Parathyroid adenoma (tissue), 2 donors: ENCODE data around the gene BRAT1.

Source experiments
- H2AFZ ChIP-seq: fragments of 300-600 bp; sonication (generic); one replicate; pipeline ENCODE4 v1.7.0; 2017; ENCODE audit warnings: antibody characterized with exemption, mild to moderate bottlenecking
- H3K27ac ChIP-seq: fragments of 300-600 bp; sonication (generic); one replicate; pipeline ENCODE4 v1.7.0; 2017
- H3K27me3 ChIP-seq: fragments of 300-600 bp; sonication (generic); one replicate; pipeline ENCODE4 v1.7.0; 2017; ENCODE audit warnings: low read length; ENCODE audit not compliant: control insufficient read depth, insufficient read depth
- H3K36me3 ChIP-seq: fragments of 300-600 bp; sonication (generic); one replicate; pipeline ENCODE4 v1.7.0; 2017; ENCODE audit warnings: low read length; ENCODE audit not compliant: control insufficient read depth, insufficient read depth
- H3K4me1 ChIP-seq: fragments of 300-600 bp; sonication (generic); one replicate; pipeline ENCODE4 v1.7.0; 2017; ENCODE audit warnings: control low read depth
- H3K4me2 ChIP-seq: fragments of 300-600 bp; sonication (generic); one replicate; pipeline ENCODE4 v1.7.0; 2017; ENCODE audit warnings: low read length
- H3K4me3 ChIP-seq: fragments of 300-600 bp; sonication (generic); one replicate; pipeline ENCODE4 v1.7.0; 2017; ENCODE audit warnings: low read depth, low read length
- H3K79me2 ChIP-seq: fragments of 300-600 bp; sonication (generic); one replicate; pipeline ENCODE4 v1.7.0; 2017; ENCODE audit warnings: control low read depth
- H3K9ac ChIP-seq: fragments of 300-600 bp; sonication (generic); one replicate; pipeline ENCODE4 v1.7.0; 2017; ENCODE audit warnings: mild to moderate bottlenecking
- H3K9me3 ChIP-seq: fragments of 300-600 bp; sonication (generic); one replicate; pipeline ENCODE4 v1.7.0; 2017; ENCODE audit warnings: low read length; ENCODE audit not compliant: control insufficient read depth
- CTCF ChIP-seq: fragments of 300-600 bp; sonication (generic); IDR thresholded peaks from one replicate; pipeline ENCODE4 v1.7.0; 2017; ENCODE audit warnings: antibody characterized with exemption, mild to moderate bottlenecking
- donor health status: primary hyperparathyroidism.

Gene BRAT1

GRCh38 chr7:2499719-2500430 is 55.4 kb downstream of the BRAT1 start:
- Histone ChIP-seq H3K36me3 (no peaks in the 10 kb centered on the region), H3K4me3 (no peak overlapping the region), H3K27ac (no peak overlapping the region), H3K9ac (no peak overlapping the region), H3K27me3 (no peaks in the 10 kb centered on the region), H3K9me3 (no peaks in the 10 kb centered on the region), H3K4me2 (no peak overlapping the region), H2AFZ (no peak overlapping the region), H3K79me2 (no peaks in the 10 kb centered on the region), H3K4me1 (no peaks in the 10 kb centered on the region)
- no peak for TF ChIP-seq CTCF

- Histone ChIP-seq H3K4me3 (no peak overlapping the region), H3K27ac (no peak overlapping the region), H3K79me2 (no peaks in the 10 kb centered on the region), H3K9me3 (no peaks in the 10 kb centered on the region), H3K4me1 (no peaks in the 10 kb centered on the region), H3K27me3 (no peaks in the 10 kb centered on the region), H3K4me2 (no peak overlapping the region), H2AFZ (no peak overlapping the region), H3K9ac (no peak overlapping the region), H3K36me3 (no peaks in the 10 kb centered on the region)
- TF ChIP-seq CTCF = no peak
Observed at GRCh38 chr7:2499181-2499580, 56.1 kb downstream of the BRAT1 start.

GRCh38 chr7:2498708-2499107 is 56.6 kb downstream of the BRAT1 start:
- H3K36me3 ChIP-seq = no peaks in the 10 kb centered on the region
- H3K9ac ChIP-seq = no peak overlapping the region
- no peaks in the 10 kb centered on the region for H3K79me2 ChIP-seq
- H3K9me3 ChIP-seq = no peaks in the 10 kb centered on the region
- no peak overlapping the region for H3K4me2 ChIP-seq
- H2AFZ ChIP-seq = no peak overlapping the region
- no peaks in the 10 kb centered on the region for H3K4me1 ChIP-seq
- no peak for TF ChIP-seq CTCF
- H3K4me3 ChIP-seq = no peak overlapping the region
- H3K27ac ChIP-seq = no peak overlapping the region
- no peaks in the 10 kb centered on the region for H3K27me3 ChIP-seq

- Histone ChIP-seq H3K27me3 (no peaks in the 10 kb centered on the region), H2AFZ (no peak overlapping the region), H3K36me3 (no peaks in the 10 kb centered on the region), H3K4me1 (no peaks in the 10 kb centered on the region), H3K9ac (no peak overlapping the region), H3K4me2 (no peak overlapping the region), H3K9me3 (no peaks in the 10 kb centered on the region), H3K27ac (no peak overlapping the region), H3K4me3 (no peak overlapping the region), H3K79me2 (no peaks in the 10 kb centered on the region)
- no peak for TF ChIP-seq CTCF
Observed at GRCh38 chr7:2497500-2498336, 57.6 kb downstream of the BRAT1 start.
